GM12878 (cell line): Measurements from ENCODE around the gene LIN52. TPM values are rescaled to one million over a fixed set of nuclear protein-coding genes. Genes with fewer than 3 reads are reported as not detected.

Experiments
- ATAC-seq: fragments of 200-7000 bp; cut with Tn5 transposase; 3 replicates; pipeline ENCODE4 v1.9.1; 2020; ENCODE audit warnings: mild to moderate bottlenecking, moderate library complexity
- BruUV-seq: library from RNA; stranded (reverse); fragments of 400-500 nt; replicated peaks from 2 replicates; lab custom pipeline; 2021; lab: Mats Ljungman, UMichigan
- CTCF ChIA-PET: fragments of 300-600 bp; sonication (Branson Sonifier 250); formaldehyde crosslinking; extraction: SDS; loops from one replicate; lab custom pipeline; 2021; ENCODE audit warnings: inconsistent platforms; lab: Yijun Ruan, JAX
- POLR2A ChIA-PET: fragments of 350-600 bp; formaldehyde crosslinking; extraction: SDS; loops from one replicate; lab custom pipeline; 2021; ENCODE audit warnings: inconsistent platforms; lab: Charles Lee
- RAD21 ChIA-PET: fragments of 300-600 bp; sonication (Branson Sonifier 250); formaldehyde crosslinking; loops from one replicate; lab custom pipeline; 2023; ENCODE audit warnings: antibody characterized with exemption; ENCODE audit not compliant: unreplicated experiment; lab: Charles Lee
- SMC1A ChIA-PET: fragments of 300-600 bp; sonication (Branson Sonifier 250); formaldehyde crosslinking; loops from one replicate; lab custom pipeline; 2023; ENCODE audit not compliant: unreplicated experiment, uncharacterized antibody; lab: Charles Lee
- DNase-seq: peaks from one replicate; pipeline ENCODE4 v3.0.0-alpha.2; 2011; ENCODE audit warnings: low read depth, low spot score
- FAIRE-seq: peaks from 3 replicates; lab custom pipeline; 2011; peaks lifted over from hg19 to GRCh38; lab: Jason Lieb, UNC
- H2AFZ ChIP-seq: 2 replicates; pipeline ENCODE4 v1.6.0; 2011; ENCODE audit warnings: low read depth, low read length, control low read depth; ENCODE audit not compliant: control insufficient read depth
- H3K27ac ChIP-seq: 2 replicates; pipeline ENCODE4 v1.5.1; 2011; ENCODE audit warnings: control low read depth; ENCODE audit not compliant: control insufficient read depth, insufficient read depth
- H3K27me3 ChIP-seq, 2 experiments: replicated peaks in 1 of 2; 2 replicates each; pipeline versions ENCODE4 v1.6.0 to v1.6.1; 2011; ENCODE audit warnings: low read length in 1 of 2; ENCODE audit not compliant: control insufficient read depth in 2 of 2, insufficient read depth in 2 of 2
- H3K36me3 ChIP-seq, 2 experiments: 2 replicates each; pipeline ENCODE4 v1.5.1; 2011; ENCODE audit warnings: low read length in 1 of 2; ENCODE audit not compliant: control insufficient read depth in 2 of 2, insufficient read depth in 2 of 2
- H3K4me1 ChIP-seq: 2 replicates; pipeline ENCODE4 v1.6.1; 2011; ENCODE audit warnings: mild to moderate bottlenecking, low read length, moderate library complexity, mixed read lengths; ENCODE audit not compliant: control insufficient read depth, insufficient read depth
- H3K4me2 ChIP-seq: 2 replicates; pipeline ENCODE4 v1.6.0; 2011; ENCODE audit warnings: control low read depth; ENCODE audit not compliant: control insufficient read depth, insufficient read depth
- H3K4me3 ChIP-seq: fragments of 200-600 bp; sonication (generic); 2 replicates; pipeline ENCODE4 v1.5.1; 2016
- H3K79me2 ChIP-seq: 2 replicates; pipeline ENCODE4 v1.6.0; 2011; ENCODE audit warnings: low read length; ENCODE audit not compliant: control insufficient read depth, insufficient read depth
- H3K9ac ChIP-seq: 2 replicates; pipeline ENCODE4 v1.8.0; 2011; ENCODE audit warnings: low read length, control low read depth, mixed read lengths; ENCODE audit not compliant: control insufficient read depth, insufficient read depth
- H3K9me3 ChIP-seq: replicated peaks from 3 replicates; pipeline ENCODE4 v1.5.1; 2011; ENCODE audit warnings: mild to moderate bottlenecking, low read length; ENCODE audit not compliant: control insufficient read depth, insufficient read depth
- H4K20me1 ChIP-seq: 2 replicates; pipeline ENCODE4 v1.6.0; 2011; ENCODE audit not compliant: control insufficient read depth, insufficient read depth
- CHD4 ChIP-seq: fragments of 200-600 bp; sonication (generic); IDR thresholded peaks from 2 replicates; pipeline ENCODE4 v1.6.1; 2016; ENCODE audit warnings: mild to moderate bottlenecking
- NFIC ChIP-seq: IDR thresholded peaks from 2 replicates; pipeline ENCODE4 v1.6.1; 2012; ENCODE audit warnings: low read depth, mild to moderate bottlenecking, inconsistent platforms, low read length, moderate library complexity
- NR2C1 ChIP-seq: fragments of 450-650 bp; IDR thresholded peaks from 2 replicates; pipeline ENCODE4 v1.6.1; 2017; ENCODE audit warnings: antibody characterized with exemption, mild to moderate bottlenecking, moderate library complexity
- NR2C2 ChIP-seq: IDR thresholded peaks from 2 replicates; pipeline ENCODE4 v1.6.1; 2011; ENCODE audit warnings: borderline replicate concordance, low read depth; ENCODE audit not compliant: control insufficient read depth, insufficient read length
- RFX5 ChIP-seq: IDR thresholded peaks from 2 replicates; pipeline ENCODE4 v1.6.1; 2011; ENCODE audit warnings: low read depth, low read length, improper control_type of control experiment
- TARDBP ChIP-seq: IDR thresholded peaks from 2 replicates; pipeline ENCODE4 v1.6.1; 2016; ENCODE audit warnings: borderline replicate concordance
- WGBS: methylation state at CpG from one replicate; pipeline ENCODE4 v1.1.6; 2016; ENCODE audit warnings: low lambda C conversion rate; ENCODE audit not compliant: insufficient replicate concordance, insufficient coverage; ENCODE audit errors: missing lambda C conversion rate; 5-methylcytosine and 5-hydroxymethylcytosine counted together
- in situ Hi-C: fragments of 300-500 bp; cut with MboI; formaldehyde crosslinking; loops from 9 replicates; pipeline ENCODE4 v1.14.3; 2018; ENCODE audit warnings: mixed read lengths
- intact Hi-C: fragments of 100-400 bp; cut with micrococcal nuclease; formaldehyde crosslinking; loops from one replicate; pipeline ENCODE4 v1.14.2; 2022; ENCODE audit not compliant: unreplicated experiment
- polyA plus RNA-seq, 11 experiments: library from polyadenylated mRNA; depleted of rRNA in 4 of 11; unstranded in 6 of 11; stranded (reverse) in 5 of 11; fragments of >200 nt; fragmentation: Nextera tagmentation in 4 of 11; fragmentation: Illumina TruSeq in 1 of 11; extraction: Ambion mirVana in 4 of 11; extraction: Trizol in 1 of 11; gene quantifications; 1 replicate in 1 of 11; 2 replicates in 10 of 11; pipeline versions ENCODE4 v1.2.1 to v1.2.3, GENCODE V29; 2011 to 2016; ENCODE audit warnings: inconsistent platforms in 2 of 11, missing spikeins in 2 of 11, low read depth in 1 of 11
- total RNA-seq, 4 experiments: library from RNA; depleted of rRNA in 3 of 4; stranded (reverse); fragments of >200 nt in 3 of 4; fragmentation: Illumina TruSeq in 1 of 4; extraction: Trizol in 1 of 4; gene quantifications; 2 replicates each; pipeline versions ENCODE4 v1.2.1 to v1.2.3, GENCODE V29; 2013 to 2021
- TF ChIP-seq, protein P1 (sequence below): fragments of 450-650 bp; IDR thresholded peaks from 2 replicates; pipeline ENCODE4 v1.6.1; 2017; ENCODE audit warnings: borderline replicate concordance
- TF ChIP-seq, protein P2 (sequence below): fragments of 450-650 bp; IDR thresholded peaks from 2 replicates; pipeline ENCODE4 v1.6.1; 2016; ENCODE audit warnings: mild to moderate bottlenecking

The LIN52 gene
- total and polyA plus RNA-seq, 10 of the 15 experiments (the other 5 are each of a cell fraction or from before 2014, with no cell fraction given) = 13.3 to 30.9 (median 19.9) TPM

DNA sequence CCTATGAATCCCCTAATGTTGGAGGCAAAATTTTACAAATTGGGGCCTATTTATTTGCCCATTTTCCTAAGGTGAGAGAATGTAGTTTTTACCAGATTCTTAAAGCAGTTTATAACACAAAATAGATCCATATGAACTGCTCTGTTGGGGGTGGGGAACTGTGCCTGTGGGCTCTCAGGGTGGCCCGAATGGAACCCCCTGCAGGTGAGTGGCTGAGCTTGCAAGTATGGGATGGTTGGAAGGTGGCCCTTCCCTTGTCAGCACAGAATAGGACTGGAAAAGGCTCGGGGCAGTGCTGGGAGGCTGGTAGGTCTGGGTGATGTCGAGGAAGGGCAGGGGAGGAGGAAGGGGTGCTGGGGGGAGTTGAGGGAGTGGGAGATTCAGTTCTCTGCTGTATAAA lies 159.4 kb downstream of the LIN52 start:
- CTCF ChIA-PET = no interaction called here
- TF ChIP-seq NFIC (no peak), RFX5 (no peak), TARDBP (no peak), NR2C2 (no peak), NR2C1 (no peak), CHD4 (no peak)
- TF ChIP-seq, protein P1, sequence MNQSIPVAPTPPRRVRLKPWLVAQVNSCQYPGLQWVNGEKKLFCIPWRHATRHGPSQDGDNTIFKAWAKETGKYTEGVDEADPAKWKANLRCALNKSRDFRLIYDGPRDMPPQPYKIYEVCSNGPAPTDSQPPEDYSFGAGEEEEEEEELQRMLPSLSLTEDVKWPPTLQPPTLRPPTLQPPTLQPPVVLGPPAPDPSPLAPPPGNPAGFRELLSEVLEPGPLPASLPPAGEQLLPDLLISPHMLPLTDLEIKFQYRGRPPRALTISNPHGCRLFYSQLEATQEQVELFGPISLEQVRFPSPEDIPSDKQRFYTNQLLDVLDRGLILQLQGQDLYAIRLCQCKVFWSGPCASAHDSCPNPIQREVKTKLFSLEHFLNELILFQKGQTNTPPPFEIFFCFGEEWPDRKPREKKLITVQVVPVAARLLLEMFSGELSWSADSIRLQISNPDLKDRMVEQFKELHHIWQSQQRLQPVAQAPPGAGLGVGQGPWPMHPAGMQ = no peak
- TF ChIP-seq, protein P2, sequence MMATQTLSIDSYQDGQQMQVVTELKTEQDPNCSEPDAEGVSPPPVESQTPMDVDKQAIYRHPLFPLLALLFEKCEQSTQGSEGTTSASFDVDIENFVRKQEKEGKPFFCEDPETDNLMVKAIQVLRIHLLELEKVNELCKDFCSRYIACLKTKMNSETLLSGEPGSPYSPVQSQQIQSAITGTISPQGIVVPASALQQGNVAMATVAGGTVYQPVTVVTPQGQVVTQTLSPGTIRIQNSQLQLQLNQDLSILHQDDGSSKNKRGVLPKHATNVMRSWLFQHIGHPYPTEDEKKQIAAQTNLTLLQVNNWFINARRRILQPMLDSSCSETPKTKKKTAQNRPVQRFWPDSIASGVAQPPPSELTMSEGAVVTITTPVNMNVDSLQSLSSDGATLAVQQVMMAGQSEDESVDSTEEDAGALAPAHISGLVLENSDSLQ = no peak
- Histone ChIP-seq H3K79me2 (no peaks in the 10 kb centered on the region), H3K4me3 (no peak overlapping the region), H3K9me3 (no peaks in the 10 kb centered on the region), H3K4me1 (no peaks in the 10 kb centered on the region), H2AFZ (no peak overlapping the region), H3K27ac (no peak overlapping the region), H3K9ac (no peak overlapping the region), H4K20me1 (no peaks in the 10 kb centered on the region), H3K4me2 (no peak overlapping the region), H3K27me3 (peaks cover 18 to 29% of the 10 kb centered on the region in 2 experiments), H3K36me3 (no peaks in the 10 kb centered on the region)
- ATAC-seq = peak; percentile 40; the same call in 2 of the 3 replicates
- 0% methylated on average over 2 of the region's 3 CpGs for WGBS
- RAD21 ChIA-PET = no interaction called here
- SMC1A ChIA-PET = no interaction called here
- intact Hi-C loops (no loop called here), in situ Hi-C loops (no loop called here)
- POLR2A ChIA-PET = no interaction called here
- no peak for DNase-seq
- no TSS peak for BruUV-seq
- no peak for FAIRE-seq
